ENCODE results near the gene SESTD1.

The SESTD1 gene

DNA sequence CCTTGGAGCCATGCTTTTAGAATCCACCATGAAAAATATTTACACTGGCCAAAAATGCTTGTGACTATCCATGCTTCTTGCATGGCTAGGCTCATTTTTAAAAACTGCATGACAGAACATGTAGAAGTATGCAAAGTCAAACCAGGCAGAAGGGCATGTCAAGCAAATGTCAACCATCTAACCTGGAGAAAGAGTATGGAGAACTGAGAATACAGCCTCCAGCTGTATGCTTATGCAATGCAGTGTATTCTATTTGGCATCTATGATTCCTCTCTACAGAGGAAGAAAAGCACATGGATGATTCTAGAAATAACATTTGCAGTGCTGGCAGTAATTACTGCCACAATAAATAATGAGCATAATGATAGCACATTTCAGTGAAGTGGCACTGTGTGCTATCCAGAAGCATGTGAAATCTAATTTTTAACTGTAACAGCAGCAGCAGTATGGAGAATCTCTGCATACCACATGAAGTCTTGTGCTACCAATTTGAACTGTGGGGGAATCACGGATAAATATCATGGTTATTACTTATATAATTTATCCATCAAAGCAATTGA lies 127.4 kb downstream of the SESTD1 start:
- TF ChIP-seq, protein P1, sequence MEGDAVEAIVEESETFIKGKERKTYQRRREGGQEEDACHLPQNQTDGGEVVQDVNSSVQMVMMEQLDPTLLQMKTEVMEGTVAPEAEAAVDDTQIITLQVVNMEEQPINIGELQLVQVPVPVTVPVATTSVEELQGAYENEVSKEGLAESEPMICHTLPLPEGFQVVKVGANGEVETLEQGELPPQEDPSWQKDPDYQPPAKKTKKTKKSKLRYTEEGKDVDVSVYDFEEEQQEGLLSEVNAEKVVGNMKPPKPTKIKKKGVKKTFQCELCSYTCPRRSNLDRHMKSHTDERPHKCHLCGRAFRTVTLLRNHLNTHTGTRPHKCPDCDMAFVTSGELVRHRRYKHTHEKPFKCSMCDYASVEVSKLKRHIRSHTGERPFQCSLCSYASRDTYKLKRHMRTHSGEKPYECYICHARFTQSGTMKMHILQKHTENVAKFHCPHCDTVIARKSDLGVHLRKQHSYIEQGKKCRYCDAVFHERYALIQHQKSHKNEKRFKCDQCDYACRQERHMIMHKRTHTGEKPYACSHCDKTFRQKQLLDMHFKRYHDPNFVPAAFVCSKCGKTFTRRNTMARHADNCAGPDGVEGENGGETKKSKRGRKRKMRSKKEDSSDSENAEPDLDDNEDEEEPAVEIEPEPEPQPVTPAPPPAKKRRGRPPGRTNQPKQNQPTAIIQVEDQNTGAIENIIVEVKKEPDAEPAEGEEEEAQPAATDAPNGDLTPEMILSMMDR (conservative IDR thresholded peaks at IDR 0.05; ENCODE audit: low read depth, low read length) = no peak
- H3K4me3 ChIP-seq (ENCODE audit: low read length) = no peak overlapping the region
- DNase-seq (ENCODE audit: low read depth) = no peak

DNA sequence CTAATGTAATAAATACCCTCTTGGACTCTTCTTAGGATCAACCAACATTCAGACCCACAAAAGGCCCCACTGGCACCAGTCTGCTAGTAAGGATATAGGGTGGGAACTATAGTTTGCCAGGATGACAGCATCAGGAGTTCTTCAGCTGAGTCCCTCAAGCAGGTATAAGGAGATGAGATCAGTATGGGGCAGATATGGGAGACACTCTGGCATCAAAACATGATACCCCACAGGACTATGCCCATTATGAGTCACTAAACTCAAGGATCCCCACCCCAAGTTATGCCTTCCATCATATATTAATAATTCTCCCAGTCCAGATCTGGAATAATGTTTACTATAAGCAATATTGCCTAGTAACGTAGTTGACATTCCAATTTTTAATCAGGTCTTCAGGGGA lies 131.6 kb downstream of the SESTD1 start:
- DNase-seq (ENCODE audit: low read depth) = no peak
- no peak overlapping the region for H3K4me3 ChIP-seq (ENCODE audit: low read length)
- TF ChIP-seq, protein P1 (conservative IDR thresholded peaks at IDR 0.05; ENCODE audit: low read depth, low read length) = no peak

DNA sequence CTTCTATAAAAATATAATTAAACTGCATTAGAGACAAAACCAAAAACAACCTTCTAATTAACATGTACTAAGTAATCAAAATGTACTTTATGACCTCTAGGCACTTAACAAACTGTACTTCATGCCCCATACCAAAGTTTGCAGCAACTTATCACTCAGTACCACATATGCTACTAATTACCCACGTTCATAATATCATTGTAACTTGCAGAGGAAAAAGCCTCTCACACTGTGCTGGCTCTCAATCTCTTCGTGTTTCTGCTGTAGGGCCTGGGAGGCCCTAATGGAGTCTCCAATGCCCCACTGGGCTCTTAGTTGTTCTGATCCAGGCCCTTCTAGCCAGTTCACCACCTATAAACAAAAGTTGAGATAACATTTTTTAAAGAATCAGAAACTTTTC lies 132.6 kb downstream of the SESTD1 start:
- no peak overlapping the region for H3K4me3 ChIP-seq (ENCODE audit: low read length)
- no peak for DNase-seq (ENCODE audit: low read depth)
- TF ChIP-seq, protein P1 (conservative IDR thresholded peaks at IDR 0.05; ENCODE audit: low read depth, low read length) = no peak

DNA sequence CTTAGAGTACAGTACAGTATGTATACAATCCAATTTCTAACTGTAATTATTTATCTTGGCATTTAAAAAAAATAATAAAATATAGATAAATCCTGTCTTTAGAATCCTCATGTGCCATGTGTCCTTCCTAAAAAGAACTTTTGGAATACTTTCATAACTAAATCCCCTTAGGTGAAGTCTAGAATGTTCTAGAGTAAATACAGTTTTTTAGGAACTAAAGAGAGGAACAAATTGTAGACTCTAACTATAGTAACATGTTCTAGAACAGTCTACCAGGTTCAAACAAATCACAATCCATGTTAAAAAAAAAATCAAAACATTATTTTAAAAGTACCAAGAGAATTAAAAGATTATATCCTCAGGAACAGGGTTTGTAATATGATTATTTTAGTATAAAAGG lies 134.1 kb downstream of the SESTD1 start:
- no peak overlapping the region for H3K4me3 ChIP-seq (ENCODE audit: low read length)
- DNase-seq (ENCODE audit: low read depth) = no peak
- TF ChIP-seq, protein P1 (conservative IDR thresholded peaks at IDR 0.05; ENCODE audit: low read depth, low read length) = no peak

DNA sequence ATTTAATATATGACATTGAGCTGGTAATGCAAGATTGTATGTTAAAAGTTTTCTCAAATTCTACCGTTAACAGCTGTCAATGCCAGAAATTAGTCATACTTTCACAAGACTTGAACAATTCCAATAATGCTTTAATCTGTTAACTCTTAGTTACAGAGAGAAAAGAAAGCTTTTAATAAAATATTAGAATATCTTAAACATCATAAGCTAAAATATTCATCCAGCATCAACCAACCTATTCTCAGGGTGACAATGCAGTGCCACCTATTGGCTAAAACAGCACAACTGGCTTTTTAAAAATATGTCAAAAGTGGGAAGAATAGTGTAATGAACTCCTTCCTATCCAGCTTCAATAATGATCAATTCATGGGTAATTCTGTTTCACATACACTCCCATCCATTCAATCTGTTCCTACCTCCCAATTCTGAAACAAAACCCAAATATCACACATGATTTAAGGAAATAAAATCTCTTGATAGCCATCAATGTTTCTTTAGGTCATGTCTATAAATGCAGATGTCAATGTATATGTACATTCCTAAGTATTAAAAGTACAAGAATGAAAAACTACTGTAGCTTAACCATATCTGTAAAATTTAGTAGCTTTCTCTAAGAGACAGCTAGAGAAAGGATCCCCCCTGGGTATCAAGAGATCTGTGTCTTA lies 134.9 kb downstream of the SESTD1 start:
- no peak for DNase-seq (ENCODE audit: low read depth)
- TF ChIP-seq, protein P1 (conservative IDR thresholded peaks at IDR 0.05; ENCODE audit: low read depth, low read length) = peak; percentile 80
- H3K4me3 ChIP-seq (ENCODE audit: low read length) = no peak overlapping the region

DNA sequence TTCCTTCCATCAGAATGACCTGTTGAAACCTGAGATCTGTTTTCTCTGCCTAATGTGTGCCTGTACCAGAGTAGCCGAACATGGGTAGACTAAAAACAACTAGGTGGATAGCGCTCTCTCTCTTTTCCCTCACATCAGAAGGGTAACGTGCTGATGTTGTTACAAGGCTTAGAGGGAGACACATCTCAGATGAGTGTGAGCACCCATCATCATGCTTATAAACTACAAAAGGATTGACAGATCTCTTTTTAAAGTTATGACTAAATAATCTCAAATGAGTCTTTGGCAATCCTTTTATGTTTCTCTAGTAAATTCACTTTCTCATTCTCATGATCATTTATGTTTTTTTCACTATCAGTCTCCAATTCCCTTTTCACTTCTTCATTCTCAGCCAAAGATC lies 139.2 kb downstream of the SESTD1 start:
- no peak overlapping the region for H3K4me3 ChIP-seq (ENCODE audit: low read length)
- TF ChIP-seq, protein P1 (conservative IDR thresholded peaks at IDR 0.05; ENCODE audit: low read depth, low read length) = no peak
- no peak for DNase-seq (ENCODE audit: low read depth)

DNA sequence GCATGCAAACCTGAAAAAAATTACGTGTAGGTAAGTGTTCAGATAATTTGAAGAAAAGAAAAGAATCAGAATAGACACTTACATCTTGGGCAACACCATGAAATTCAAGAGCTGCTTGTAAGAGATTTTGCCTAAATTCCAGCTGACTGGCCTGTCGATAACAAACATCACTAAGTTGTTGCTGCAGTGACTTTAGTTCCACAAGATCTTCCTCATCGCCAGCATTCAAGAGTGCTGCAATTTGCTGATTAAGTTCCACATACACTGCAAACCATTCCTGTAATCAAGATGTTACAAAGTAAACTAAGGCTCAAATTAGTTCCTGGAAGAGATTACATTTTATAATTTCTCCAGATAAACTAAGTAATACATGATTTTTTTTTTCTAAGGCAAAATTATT lies 140.3 kb downstream of the SESTD1 start:
- DNase-seq (ENCODE audit: low read depth) = no peak
- no peak overlapping the region for H3K4me3 ChIP-seq (ENCODE audit: low read length)
- TF ChIP-seq, protein P1 (conservative IDR thresholded peaks at IDR 0.05; ENCODE audit: low read depth, low read length) = no peak

All from retinal pigment epithelial cell (primary cell).